Gastrocnemius medialis (tissue), 4 donors: Measurements from ENCODE around the gene LHFPL6. TPM values are rescaled to one million over a fixed set of nuclear protein-coding genes. Genes with fewer than 3 reads are reported as not detected.

ENCODE experiments used
- ATAC-seq, 2 donors: fragments of 150-250 bp; one replicate each; pipeline ENCODE4 v1.9.1; 2016
- DNase-seq, 2 donors: peaks; one replicate each; pipeline ENCODE4 v3.0.0-alpha.2; 2019
- H3K27ac ChIP-seq, 4 donors: fragments of 200-600 bp; sonication (generic); 1 replicate in 1 of 4; 2 replicates in 3 of 4; pipeline ENCODE4 v1.5.1; 2016 to 2018; ENCODE audit warnings: mild to moderate bottlenecking in 2 of 4, moderate library complexity in 1 of 4
- H3K27me3 ChIP-seq, 3 donors: fragments of 200-600 bp; sonication (generic) in 2 of 3; 1 replicate in 1 of 3; 2 replicates in 2 of 3; pipeline versions ENCODE4 v1.5.1 to v1.6.0; 2016 to 2019; ENCODE audit warnings: mild to moderate bottlenecking in 1 of 3, moderate library complexity in 1 of 3
- H3K36me3 ChIP-seq, 2 donors: fragments of 200-600 bp; sonication (generic) in 1 of 2; one replicate each; pipeline ENCODE4 v1.5.1; 2017 to 2018
- H3K4me1 ChIP-seq, 2 donors: fragments of 200-600 bp; sonication (generic) in 1 of 2; one replicate each; pipeline ENCODE4 v1.5.1; 2016 to 2017; ENCODE audit warnings: mild to moderate bottlenecking in 2 of 2
- H3K4me3 ChIP-seq, 4 donors: fragments of 200-600 bp; sonication (generic) in 3 of 4; 1 replicate in 1 of 4; 2 replicates in 3 of 4; pipeline ENCODE4 v1.5.1; 2016 to 2019; ENCODE audit warnings: mild to moderate bottlenecking in 2 of 4
- H3K9me3 ChIP-seq, 3 donors: fragments of 200-600 bp; sonication (generic) in 2 of 3; 1 replicate in 1 of 3; 2 replicates in 2 of 3; pipeline ENCODE4 v1.5.1; 2016 to 2019
- POLR2A ChIP-seq, 2 donors: fragments of 450-650 bp; IDR thresholded peaks; one replicate each; pipeline ENCODE4 v1.6.1; 2017; ENCODE audit warnings: antibody characterized with exemption in 2 of 2, mild to moderate bottlenecking in 2 of 2, moderate library complexity in 2 of 2
- in situ Hi-C, 4 donors: fragments of 200-750 bp; cut with MboI; loops; one replicate each; pipeline versions ENCODE4 v1.15.0 to v1.8.0; 2017; ENCODE audit warnings: low sequenced_read_pairs in 4 of 4
- intact Hi-C: fragments of 100-400 bp; cut with DNase I; formaldehyde crosslinking; loops from one replicate; pipeline ENCODE4 v1.15.1; 2023; ENCODE audit warnings: low total_unique reads
- total RNA-seq, 4 donors: library from RNA; depleted of rRNA; stranded (reverse); fragments of >200 nt; gene quantifications; one replicate each; pipeline versions ENCODE4 v1.1.0 to v1.2.3, GENCODE V29; 2016
- TF ChIP-seq, protein P1 (sequence below), 5 experiments: fragments of 450-650 bp in 3 of 5; fragments of 200-600 bp in 2 of 5; sonication (generic) in 2 of 5; IDR thresholded peaks in 4 of 5; conservative IDR thresholded peaks in 1 of 5; 1 replicate in 4 of 5; 2 replicates in 1 of 5; pipeline ENCODE4 v1.5.1; 2016 to 2019; ENCODE audit warnings: antibody characterized with exemption in 5 of 5, mild to moderate bottlenecking in 3 of 5, moderate library complexity in 3 of 5

The LHFPL6 gene
- total RNA-seq, 4 donors from 2014 or later: 12.7 to 26.3 (median 16.0) TPM

DNA sequence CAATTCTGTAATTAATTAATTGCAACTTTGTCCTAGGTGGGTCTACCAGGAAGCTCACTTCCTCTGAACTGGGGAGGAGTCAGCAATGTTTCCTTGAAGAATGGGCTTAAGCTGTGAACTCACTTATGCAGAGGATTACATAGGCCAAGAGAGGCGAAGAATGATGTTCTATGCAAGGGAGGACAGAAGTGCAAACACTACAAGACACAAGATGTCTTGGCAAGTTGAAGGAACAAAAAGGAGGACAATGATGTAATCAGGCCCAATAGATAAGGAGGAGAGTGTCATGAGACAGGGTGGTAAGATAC is 275.9 kb downstream of the LHFPL6 start:
- Histone ChIP-seq H3K4me1 (peaks cover 2 to 5% of the 10 kb centered on the region in 2 donors), H3K27ac (peak overlapping the region in 1 of 4 donors; percentile 1), H3K27me3 (no peaks in the 10 kb centered on the region), H3K4me3 (no peak overlapping the region), H3K9me3 (no peaks in the 10 kb centered on the region), H3K36me3 (no peaks in the 10 kb centered on the region)
- no peak for DNase-seq
- no peak for ATAC-seq
- TF ChIP-seq POLR2A (IDR thresholded peaks at IDR 0.05): no peak
- TF ChIP-seq, protein P1, sequence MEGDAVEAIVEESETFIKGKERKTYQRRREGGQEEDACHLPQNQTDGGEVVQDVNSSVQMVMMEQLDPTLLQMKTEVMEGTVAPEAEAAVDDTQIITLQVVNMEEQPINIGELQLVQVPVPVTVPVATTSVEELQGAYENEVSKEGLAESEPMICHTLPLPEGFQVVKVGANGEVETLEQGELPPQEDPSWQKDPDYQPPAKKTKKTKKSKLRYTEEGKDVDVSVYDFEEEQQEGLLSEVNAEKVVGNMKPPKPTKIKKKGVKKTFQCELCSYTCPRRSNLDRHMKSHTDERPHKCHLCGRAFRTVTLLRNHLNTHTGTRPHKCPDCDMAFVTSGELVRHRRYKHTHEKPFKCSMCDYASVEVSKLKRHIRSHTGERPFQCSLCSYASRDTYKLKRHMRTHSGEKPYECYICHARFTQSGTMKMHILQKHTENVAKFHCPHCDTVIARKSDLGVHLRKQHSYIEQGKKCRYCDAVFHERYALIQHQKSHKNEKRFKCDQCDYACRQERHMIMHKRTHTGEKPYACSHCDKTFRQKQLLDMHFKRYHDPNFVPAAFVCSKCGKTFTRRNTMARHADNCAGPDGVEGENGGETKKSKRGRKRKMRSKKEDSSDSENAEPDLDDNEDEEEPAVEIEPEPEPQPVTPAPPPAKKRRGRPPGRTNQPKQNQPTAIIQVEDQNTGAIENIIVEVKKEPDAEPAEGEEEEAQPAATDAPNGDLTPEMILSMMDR (IDR thresholded peaks at IDR 0.05 in 4 of 5, conservative IDR thresholded peaks at IDR 0.05 in 1 of 5): no peak
- in situ Hi-C loops (no loop called here), intact Hi-C loops (no loop called here)

GRCh38 chr13:39326469-39327171 is 276.4 kb downstream of the LHFPL6 start:
- ATAC-seq: no peak
- no peak for DNase-seq
- Histone ChIP-seq H3K27me3 (no peaks in the 10 kb centered on the region), H3K4me3 (no peak overlapping the region), H3K27ac (peak overlapping the region in 3 of 4 donors; percentile 1 to 41 (median 16)), H3K9me3 (no peaks in the 10 kb centered on the region), H3K36me3 (no peaks in the 10 kb centered on the region), H3K4me1 (peaks cover 2 to 5% of the 10 kb centered on the region in 2 donors)
- TF ChIP-seq POLR2A (IDR thresholded peaks at IDR 0.05): no peak
- TF ChIP-seq, protein P1 (IDR thresholded peaks at IDR 0.05 in 4 of 5, conservative IDR thresholded peaks at IDR 0.05 in 1 of 5): no peak
- in situ Hi-C loops (no loop called here), intact Hi-C loops (no loop called here)

DNA sequence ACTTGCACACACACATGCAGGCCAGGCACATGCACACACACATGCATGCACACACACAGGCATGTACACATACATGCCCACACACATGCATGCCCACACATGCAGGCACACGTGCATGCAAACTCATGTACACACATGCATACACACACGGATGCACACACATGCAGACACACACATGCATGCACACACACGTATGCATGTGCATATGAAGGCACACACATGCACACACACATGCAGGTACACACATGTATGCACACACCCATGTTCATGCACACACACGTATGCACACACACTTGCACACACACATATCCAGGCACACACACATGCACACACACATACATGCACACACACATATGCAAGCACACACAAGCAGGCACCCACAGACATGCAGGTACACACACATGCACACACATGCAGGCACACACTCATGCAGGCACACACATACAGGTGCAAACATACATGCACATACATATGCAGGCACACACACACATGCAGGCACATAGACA is 278.1 kb downstream of the LHFPL6 start:
- peaks cover 2 to 5% of the 10 kb centered on the region in 2 donors for H3K4me1 ChIP-seq
- no peaks in the 10 kb centered on the region for H3K27me3 ChIP-seq
- no peaks in the 10 kb centered on the region for H3K9me3 ChIP-seq
- no peak overlapping the region for H3K4me3 ChIP-seq
- DNase-seq: no peak
- no peak for TF ChIP-seq POLR2A (IDR thresholded peaks at IDR 0.05)
- TF ChIP-seq, protein P1 (IDR thresholded peaks at IDR 0.05 in 4 of 5, conservative IDR thresholded peaks at IDR 0.05 in 1 of 5): no peak
- ATAC-seq: no peak
- H3K27ac ChIP-seq: no peak overlapping the region
- in situ Hi-C loops (no loop called here), intact Hi-C loops (no loop called here)
- H3K36me3 ChIP-seq: no peaks in the 10 kb centered on the region

DNA sequence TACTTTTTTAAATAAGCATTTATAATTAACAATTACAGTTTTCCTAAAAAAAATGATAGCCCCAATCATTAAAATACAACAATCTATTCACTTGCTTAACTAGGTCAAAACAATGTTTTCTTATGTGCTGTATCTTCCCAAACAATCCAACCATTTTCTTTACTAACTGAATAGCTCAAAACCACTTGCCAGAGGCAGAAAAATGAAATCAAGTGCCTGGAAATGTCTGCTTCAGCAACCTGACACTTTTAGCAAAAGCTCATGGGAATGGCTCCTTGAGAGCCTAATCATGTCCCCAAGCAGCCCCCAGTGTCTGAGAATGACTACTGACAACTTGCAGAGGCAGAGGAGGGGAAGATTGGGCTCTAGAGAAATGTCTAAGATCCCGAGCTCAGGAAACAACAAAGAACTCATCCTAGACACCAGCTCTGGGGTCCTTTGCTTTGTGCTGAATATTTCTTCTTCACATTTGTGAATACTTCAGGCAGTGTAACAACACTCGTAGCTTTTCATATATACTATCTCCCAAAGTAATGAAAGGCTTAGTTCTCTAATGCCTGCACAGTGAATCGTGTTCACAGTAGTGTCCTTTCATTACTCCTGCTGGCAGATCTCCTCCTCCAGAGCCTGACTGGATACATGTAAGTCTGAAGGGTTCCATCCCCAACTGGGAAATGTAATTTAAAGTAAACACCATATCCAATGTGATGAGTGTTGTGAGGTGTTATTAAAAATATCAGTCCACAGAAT is 280.0 kb downstream of the LHFPL6 start:
- H3K27ac ChIP-seq: no peak overlapping the region
- peaks cover 2 to 5% of the 10 kb centered on the region in 2 donors for H3K4me1 ChIP-seq
- TF ChIP-seq POLR2A (IDR thresholded peaks at IDR 0.05): no peak
- TF ChIP-seq, protein P1 (IDR thresholded peaks at IDR 0.05 in 4 of 5, conservative IDR thresholded peaks at IDR 0.05 in 1 of 5): no peak
- H3K9me3 ChIP-seq: no peaks in the 10 kb centered on the region
- intact Hi-C loops (no loop called here), in situ Hi-C loops (no loop called here)
- H3K27me3 ChIP-seq: no peaks in the 10 kb centered on the region
- DNase-seq (no peak), ATAC-seq (no peak)
- no peaks in the 10 kb centered on the region for H3K36me3 ChIP-seq
- no peak overlapping the region for H3K4me3 ChIP-seq
